ENCODE results near the gene ACSS1.

The ACSS1 gene

GRCh38 chr20:25014816-25015215 lies 43.1 kb downstream of the ACSS1 start:
- ATAC-seq: no peak
- TF ChIP-seq OSR1 (CRISPR knock-in tag; IDR thresholded peaks at IDR 0.05) (no peak), RARB (CRISPR knock-in tag; IDR thresholded peaks at IDR 0.05) (no peak), PATZ1 (CRISPR knock-in tag; IDR thresholded peaks at IDR 0.05; ENCODE audit: borderline replicate concordance) (no peak), ZNF70 (CRISPR knock-in tag; IDR thresholded peaks at IDR 0.05) (no peak), ESRRG (CRISPR knock-in tag; IDR thresholded peaks at IDR 0.05) (no peak), SNAI2 (CRISPR knock-in tag; IDR thresholded peaks at IDR 0.05) (no peak), POU6F1 (CRISPR knock-in tag; IDR thresholded peaks at IDR 0.05; ENCODE audit: borderline replicate concordance, low read depth) (no peak), TSHZ2 (CRISPR knock-in tag; IDR thresholded peaks at IDR 0.05) (no peak), PPARA (CRISPR knock-in tag; IDR thresholded peaks at IDR 0.05; ENCODE audit: borderline replicate concordance) (no peak)

GRCh38 chr20:25013478-25014380 lies 44.2 kb downstream of the ACSS1 start:
- no peak for ATAC-seq
- no peak for TF ChIP-seq ZNF70 (CRISPR knock-in tag; IDR thresholded peaks at IDR 0.05)
- TF ChIP-seq PPARA (CRISPR knock-in tag; IDR thresholded peaks at IDR 0.05; ENCODE audit: borderline replicate concordance): no peak
- TF ChIP-seq GLIS3 (CRISPR knock-in tag; IDR thresholded peaks at IDR 0.05): no peak
- no peak for TF ChIP-seq ARNTL (CRISPR knock-in tag; IDR thresholded peaks at IDR 0.05; ENCODE audit: borderline replicate concordance, low read depth)
- no peak for TF ChIP-seq ISL1 (CRISPR knock-in tag; IDR thresholded peaks at IDR 0.05)
- TF ChIP-seq CREB5 (CRISPR knock-in tag; IDR thresholded peaks at IDR 0.05; ENCODE audit: low read depth): no peak
- no peak for TF ChIP-seq TSHZ2 (CRISPR knock-in tag; IDR thresholded peaks at IDR 0.05)
- no peak for TF ChIP-seq ZC3H10 (CRISPR knock-in tag; IDR thresholded peaks at IDR 0.05)
- no peak for TF ChIP-seq CSDC2 (CRISPR knock-in tag; IDR thresholded peaks at IDR 0.05)
- no peak for TF ChIP-seq OSR1 (CRISPR knock-in tag; IDR thresholded peaks at IDR 0.05)
- no peak for TF ChIP-seq RARB (CRISPR knock-in tag; IDR thresholded peaks at IDR 0.05)
- no peak for TF ChIP-seq TCF4 (CRISPR knock-in tag; IDR thresholded peaks at IDR 0.05; ENCODE audit: borderline replicate concordance)
- no peak for TF ChIP-seq ZFP3 (CRISPR knock-in tag; IDR thresholded peaks at IDR 0.05)
- no peak for TF ChIP-seq ZNF8 (CRISPR knock-in tag; IDR thresholded peaks at IDR 0.05)
- TF ChIP-seq ZNF565 (CRISPR knock-in tag; conservative IDR thresholded peaks at IDR 0.05; ENCODE audit: low read depth): no peak
- no peak for TF ChIP-seq ESRRG (CRISPR knock-in tag; IDR thresholded peaks at IDR 0.05)

Measured in SK-N-SH treated with all-trans-retinoic acid at 6 μM for 48 hours (cell line).